ENCODE results near the gene GNB2. TPM values are rescaled to one million over a fixed set of nuclear protein-coding genes. Genes with fewer than 3 reads are reported as not detected.

GNB2 gene
- total and polyA plus RNA-seq, 2 of the 8 experiments (the other 6 are each of a cell fraction or from before 2014, with no cell fraction given): 157 to 260 TPM

DNA sequence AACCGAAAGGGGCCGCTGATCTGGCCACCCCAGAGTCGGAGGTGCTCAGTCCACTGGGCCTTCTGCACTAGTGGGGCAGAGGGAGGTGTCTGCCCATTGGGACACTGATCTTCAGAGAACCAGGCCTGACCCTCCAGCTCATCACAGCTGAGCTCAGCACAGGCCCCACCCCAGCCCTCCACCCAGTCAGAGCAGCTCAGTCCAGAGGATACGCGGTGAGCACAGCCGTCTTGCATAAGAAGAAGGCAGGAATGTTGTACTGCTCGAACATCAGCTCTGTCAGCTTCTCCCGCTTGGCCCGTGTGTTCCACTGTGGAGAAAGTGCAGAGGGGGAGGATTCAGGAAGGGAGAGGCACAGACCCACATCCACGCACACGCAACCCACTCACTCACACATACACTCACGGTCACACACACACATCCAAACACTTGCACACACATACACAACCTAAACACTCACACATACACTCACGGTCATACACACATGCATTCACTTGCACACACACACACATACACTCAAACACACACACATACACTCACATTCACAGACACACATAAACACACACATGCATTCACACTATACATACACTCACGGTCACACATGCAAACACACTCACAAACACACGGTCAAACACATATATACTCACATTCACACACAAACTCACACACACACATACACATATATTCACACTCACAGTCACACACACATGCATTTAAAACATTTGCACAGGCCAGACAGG is 23.5 kb upstream of the GNB2 start:
- no peak overlapping the region for H4K5ac ChIP-seq (ENCODE audit: insufficient read length, low read depth, low read length)
- peak overlapping the region; percentile 6; the same call in 1 of the 2 replicates for H2BK20ac ChIP-seq (ENCODE audit: low read length)
- peak overlapping the region; percentile 56; the same call in 1 of the 2 replicates for H2AK5ac ChIP-seq (ENCODE audit: low read depth, low read length)
- H3K14ac ChIP-seq (ENCODE audit: insufficient read length): no peak overlapping the region
- H4K20me1 ChIP-seq (replicated peaks in 1 of 2; ENCODE audit: control insufficient read depth in 1 of 2, insufficient read depth in 2 of 2, low read length in 2 of 2): peaks cover 0 to 3% of the 10 kb centered on the region in 2 experiments
- H2AFZ ChIP-seq (ENCODE audit: low read length): no peak overlapping the region
- 0 out of 2 replicates have a peak overlapping the region, but pooled peaks have one; percentile 30 for H2BK12ac ChIP-seq (ENCODE audit: low read depth, low read length)
- no peak overlapping the region for H3K18ac ChIP-seq (ENCODE audit: extremely low read depth, low read length)
- peaks cover 0 to 16% (median 5%) of the 10 kb centered on the region in 4 experiments; a peak in 4 of 7 replicates for H3K4me1 ChIP-seq (replicated peaks in 1 of 4; ENCODE audit: control insufficient read depth in 3 of 4, insufficient read depth in 4 of 4, low read length in 3 of 4)
- H3K4me2 ChIP-seq (ENCODE audit: insufficient read depth in 1 of 2, low read depth in 2 of 2, low read length in 2 of 2): no peak overlapping the region
- H3K79me1 ChIP-seq (ENCODE audit: low read depth, low read length): no peaks in the 10 kb centered on the region
- peaks cover 1 to 11% (median 5%) of the 10 kb centered on the region in 4 experiments for H3K27me3 ChIP-seq (replicated peaks in 1 of 4; ENCODE audit: control insufficient read depth in 3 of 4, extremely low read depth in 1 of 4, insufficient read depth in 3 of 4, low read length in 3 of 4)
- peak overlapping the region; percentile 11; the same call in 1 of the 2 replicates for H2BK15ac ChIP-seq (ENCODE audit: low read length)
- H3K4me3 ChIP-seq (ENCODE audit: extremely low read depth in 1 of 4, insufficient read depth in 2 of 4, low read depth in 3 of 4, low read length in 4 of 4): no peak overlapping the region
- ChIA-PET POLR2A (ENCODE audit: partially characterized antibody) (interaction anchor here (0.8 kb wide), 1 partner anchor 56 kb away, joined by 3 read pairs; the partner anchor contains the start of gene POP7), CTCF (ENCODE audit: partially characterized antibody) (interaction anchor here (0.7 to 4.1 kb wide), 7 partner anchors 16 to 91 kb away, joined by 3 to 30 read pairs (median 4); no protein-coding TSS in a partner anchor)
- no peak for DNase-seq (ENCODE audit: low read depth in 1 of 2, low spot score in 2 of 2)
- H3K9ac ChIP-seq (replicated peaks in 1 of 4; ENCODE audit: extremely low read depth in 1 of 4, low read depth in 3 of 4, low read length in 3 of 4): no peak overlapping the region
- no peak overlapping the region for H3K4ac ChIP-seq (replicated peaks; ENCODE audit: insufficient read length, low read depth, low read length)
- no peak overlapping the region for H3K27ac ChIP-seq (ENCODE audit: low read depth, low read length)
- no peak for FAIRE-seq
- H3K36me3 ChIP-seq (ENCODE audit: control insufficient read depth in 2 of 4, insufficient read depth in 4 of 4, low read length in 3 of 4): no peaks in the 10 kb centered on the region
- H4K8ac ChIP-seq (ENCODE audit: extremely low read depth, insufficient read depth, low read length): no peak overlapping the region
- H4K91ac ChIP-seq (replicated peaks; ENCODE audit: insufficient read length, low read length): peak overlapping the region; percentile 93
- no peak overlapping the region for H3K23ac ChIP-seq (ENCODE audit: insufficient read length)
- no peak overlapping the region for H2BK120ac ChIP-seq (replicated peaks; ENCODE audit: low read depth, low read length)
- no peaks in the 10 kb centered on the region for H3K9me3 ChIP-seq (ENCODE audit: insufficient read depth in 2 of 2, low read depth in 1 of 2, low read length in 1 of 2)
- H3K79me2 ChIP-seq (ENCODE audit: control insufficient read depth in 1 of 2, insufficient read depth in 2 of 2, low read length in 2 of 2): 0 out of 4 replicates have a peak, but pooled peaks cover 0 to 2% of the 10 kb centered on the region in 2 experiments
- peak overlapping the region; percentile 62 for H3K56ac ChIP-seq (replicated peaks; ENCODE audit: insufficient read length, low read depth, low read length)
- 95% methylated on average over 15 of the region's 15 CpGs; no CpG with 5 or more reads in 1 of the 2 experiments for WGBS, 2 experiments (ENCODE audit: extremely low coverage in 1 of 2, insufficient coverage in 1 of 2, insufficient read length in 1 of 2, insufficient replicate concordance in 2 of 2, low coverage in 1 of 2, low lambda C conversion rate in 2 of 2, missing lambda C conversion rate in 1 of 2)
- no peak overlapping the region for H2BK5ac ChIP-seq (ENCODE audit: low read depth, low read length)
- H3K23me2 ChIP-seq (ENCODE audit: low read depth, low read length): peaks cover 4% of the 10 kb centered on the region
- TF ChIP-seq CHD2 (IDR thresholded peaks at IDR 0.05; ENCODE audit: low read length) (no peak), PHF8 (conservative IDR thresholded peaks at IDR 0.05; ENCODE audit: low read depth, low read length) (no peak), CREB1 (IDR thresholded peaks at IDR 0.05) (no peak), SRF (IDR thresholded peaks at IDR 0.05; ENCODE audit: low read depth, low read length) (no peak), SIRT6 (IDR thresholded peaks at IDR 0.05; ENCODE audit: low read length) (no peak), TAF7 (optimal IDR thresholded peaks at IDR 0.05; ENCODE audit: borderline replicate concordance, low read depth, low read length) (no peak), BCL11A (IDR thresholded peaks at IDR 0.05; ENCODE audit: low read depth in 2 of 2, low read length in 2 of 2) (no peak)
